Cortex of kidney (tissue), 1 donor: ENCODE data around the gene TUBB2B.
"Not testable (repeated sequence)": the region's sequence is repeated elsewhere in the genome, so short reads cannot be mapped to it uniquely, and the experiment has no call there.

Source experiments
- DNase-seq: peaks from one replicate; lab custom pipeline; 2025; lab: John Stamatoyannopoulos, UW

TUBB2B gene

DNA sequence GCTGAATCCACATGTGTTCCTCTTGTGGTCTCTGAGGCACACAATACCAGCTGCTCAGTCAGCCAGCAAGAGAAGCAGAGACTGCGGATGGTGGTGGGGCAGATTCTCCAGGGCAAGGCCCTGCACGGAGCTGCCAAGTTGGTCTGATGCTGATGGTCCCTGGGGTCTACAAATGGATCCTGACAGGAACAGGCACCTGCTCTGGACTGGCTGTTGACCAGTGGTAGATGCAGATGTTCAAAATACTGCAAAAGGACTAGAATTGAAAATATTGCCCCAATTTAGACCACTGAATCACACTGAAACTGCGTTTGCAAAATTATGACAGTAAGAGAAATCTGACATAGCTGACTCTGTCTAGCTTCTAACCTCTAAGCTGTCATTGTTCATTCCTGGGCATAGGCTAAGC, 40.5 kb downstream of the TUBB2B start:
- no peak for DNase-seq

GRCh38 chr6:3183066-3183465, 44.4 kb downstream of the TUBB2B start:
- no peak for DNase-seq

DNA sequence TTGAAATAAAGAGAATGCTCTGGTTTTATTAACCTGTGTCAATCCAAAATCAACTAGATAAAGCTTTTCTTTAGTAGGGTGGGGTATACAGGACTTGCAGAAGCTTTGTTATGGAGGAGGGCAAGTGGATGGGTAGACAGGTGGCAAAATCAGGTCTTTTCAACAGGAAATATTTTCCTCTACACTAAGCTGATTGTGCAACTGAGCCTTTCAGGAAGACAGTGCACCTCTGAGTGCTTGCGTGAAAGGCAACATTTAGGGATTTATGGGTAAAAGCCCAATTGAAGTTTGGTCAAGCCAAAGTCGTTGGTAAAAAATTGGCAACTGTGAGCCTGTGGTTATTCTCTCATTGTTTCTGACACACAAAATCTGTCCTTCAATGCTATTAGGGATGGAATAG, 46.3 kb downstream of the TUBB2B start:
- no peak for DNase-seq

GRCh38 chr6:3179945-3180344, 47.5 kb downstream of the TUBB2B start:
- not testable (repeated sequence) for DNase-seq

- not testable (repeated sequence) for DNase-seq
Measured at GRCh38 chr6:3178666-3179065, 48.8 kb downstream of the TUBB2B start.

DNA sequence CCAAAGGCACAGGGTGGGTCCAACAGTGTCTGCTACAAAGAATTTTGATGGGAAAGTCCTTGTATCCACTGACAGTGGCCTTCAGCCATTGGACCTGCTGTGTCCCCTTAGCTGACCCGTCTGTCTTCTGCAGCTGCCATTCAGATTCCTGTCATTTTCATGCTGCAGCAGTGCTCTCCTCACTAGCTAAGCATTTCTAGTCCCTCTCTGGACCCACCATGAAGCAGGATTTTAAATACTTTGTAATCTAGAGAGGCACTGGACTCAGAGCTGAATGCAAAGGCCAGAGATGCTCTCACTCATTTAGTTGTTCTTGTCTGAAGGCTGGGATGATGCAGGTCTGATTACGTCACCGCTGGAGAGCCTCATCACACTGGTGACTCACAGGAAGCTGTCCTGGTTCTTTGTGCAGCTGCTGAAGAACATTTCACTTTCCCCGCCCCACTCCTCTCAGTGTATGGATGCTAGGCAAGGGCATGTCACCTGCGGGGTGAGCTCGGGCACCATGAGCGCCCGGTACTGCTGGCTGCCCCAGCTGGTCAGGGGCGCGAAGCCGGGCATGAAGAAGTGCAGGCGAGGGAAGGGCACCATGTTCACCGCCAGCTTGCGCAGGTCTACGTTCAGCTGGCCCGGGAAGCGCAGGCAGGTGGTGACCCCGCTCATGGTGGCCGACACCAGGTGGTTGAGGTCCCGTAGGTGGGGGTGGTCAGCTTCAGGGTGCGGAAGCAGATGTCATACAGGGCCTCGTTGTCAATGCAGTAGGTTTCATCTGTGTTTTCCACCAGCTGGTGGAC, 50.7 kb downstream of the TUBB2B start:
- no peak for DNase-seq

GRCh38 chr6:3175715-3176402, 51.6 kb downstream of the TUBB2B start:
- no peak for DNase-seq
